Liver (tissue), 9 donors: ENCODE measurements around the gene FLOT2. TPM values are rescaled to one million over a fixed set of nuclear protein-coding genes. Genes with fewer than 3 reads are reported as not detected.
"Not testable (repeated sequence)": the region's sequence is repeated elsewhere in the genome, so short reads cannot be mapped to it uniquely, and the experiment has no call there.

Source experiments
- DNase-seq: peaks from one replicate; pipeline ENCODE4 v3.0.0-alpha.2; 2017; ENCODE audit warnings: low spot score
- H3K27ac ChIP-seq, 2 donors: one replicate each; pipeline ENCODE4 v1.7.0; 2013; ENCODE audit warnings: inconsistent platforms in 2 of 2, low read length in 2 of 2, control low read depth in 1 of 2, low read depth in 1 of 2, mild to moderate bottlenecking in 1 of 2
- H3K27me3 ChIP-seq, 4 donors: one replicate each; pipeline versions ENCODE4 v1.6.1 to v1.7.0; 2013; ENCODE audit warnings: low read length in 3 of 4, inconsistent platforms in 1 of 4, mild to moderate bottlenecking in 1 of 4, moderate library complexity in 1 of 4; ENCODE audit not compliant: control insufficient read depth in 4 of 4, insufficient read depth in 4 of 4
- H3K36me3 ChIP-seq, 4 donors: one replicate each; pipeline versions ENCODE4 v1.6.1 to v1.7.0; 2013; ENCODE audit warnings: low read length in 3 of 4, mild to moderate bottlenecking in 3 of 4, low read depth in 1 of 4, moderate library complexity in 1 of 4; ENCODE audit not compliant: control insufficient read depth in 4 of 4, insufficient read depth in 3 of 4
- H3K4me1 ChIP-seq, 4 donors: one replicate each; pipeline versions ENCODE4 v1.6.1 to v1.7.0; 2013; ENCODE audit warnings: low read length in 3 of 4, mild to moderate bottlenecking in 3 of 4, moderate library complexity in 1 of 4; ENCODE audit not compliant: control insufficient read depth in 4 of 4, insufficient read depth in 4 of 4
- H3K4me3 ChIP-seq, 3 donors: one replicate each; pipeline versions ENCODE4 v1.6.1 to v1.7.0; 2013; ENCODE audit warnings: low read length in 3 of 3, control low read depth in 1 of 3, low read depth in 1 of 3, mild to moderate bottlenecking in 1 of 3
- H3K9ac ChIP-seq, 2 donors: one replicate each; pipeline ENCODE4 v1.7.0; 2013; ENCODE audit warnings: low read length in 2 of 2, mild to moderate bottlenecking in 2 of 2, moderate library complexity in 2 of 2, control low read depth in 1 of 2, low read depth in 1 of 2
- H3K9me3 ChIP-seq, 4 donors: one replicate each; pipeline versions ENCODE4 v1.6.1 to v1.7.0; 2013; ENCODE audit warnings: low read length in 3 of 4; ENCODE audit not compliant: control insufficient read depth in 4 of 4
- EGR1 ChIP-seq, 2 donors: IDR thresholded peaks; 2 replicates each; pipeline ENCODE4 v1.6.1; 2016 to 2018; ENCODE audit warnings: antibody characterized with exemption in 2 of 2, low read depth in 2 of 2
- FOXA2 ChIP-seq: IDR thresholded peaks from 2 replicates; pipeline ENCODE4 v1.6.1; 2016; ENCODE audit warnings: antibody characterized with exemption
- GABPA ChIP-seq, 2 donors: IDR thresholded peaks in 1 of 2; conservative IDR thresholded peaks in 1 of 2; 2 replicates each; pipeline ENCODE4 v1.6.1; 2016; ENCODE audit warnings: antibody characterized with exemption in 2 of 2, mild to moderate bottlenecking in 1 of 2, moderate library complexity in 1 of 2
- HNF4A ChIP-seq, 2 donors: conservative IDR thresholded peaks; 2 replicates each; pipeline ENCODE4 v1.6.1; 2016; ENCODE audit warnings: antibody characterized with exemption in 2 of 2, mild to moderate bottlenecking in 2 of 2
- HNF4G ChIP-seq: IDR thresholded peaks from 2 replicates; pipeline ENCODE4 v1.6.1; 2016; ENCODE audit warnings: antibody characterized with exemption
- JUND ChIP-seq, 2 donors: IDR thresholded peaks; 2 replicates each; pipeline ENCODE4 v1.6.1; 2016; ENCODE audit warnings: antibody characterized with exemption in 2 of 2
- MAX ChIP-seq: IDR thresholded peaks from 2 replicates; pipeline ENCODE4 v1.6.1; 2016; ENCODE audit warnings: antibody characterized with exemption
- NR2F2 ChIP-seq: IDR thresholded peaks from 2 replicates; pipeline ENCODE4 v1.6.1; 2016; ENCODE audit warnings: antibody characterized with exemption
- REST ChIP-seq: IDR thresholded peaks from 2 replicates; pipeline ENCODE4 v1.6.1; 2016; ENCODE audit warnings: antibody characterized with exemption, mild to moderate bottlenecking
- RXRA ChIP-seq, 2 donors: IDR thresholded peaks; 2 replicates each; pipeline ENCODE4 v1.6.1; 2017 to 2018; ENCODE audit warnings: antibody characterized with exemption in 2 of 2, mild to moderate bottlenecking in 1 of 2
- SP1 ChIP-seq: IDR thresholded peaks from 2 replicates; pipeline ENCODE4 v1.6.1; 2018; ENCODE audit warnings: antibody characterized with exemption, mild to moderate bottlenecking
- TAF1 ChIP-seq: conservative IDR thresholded peaks from 2 replicates; pipeline ENCODE4 v1.6.1; 2016; ENCODE audit warnings: antibody characterized with exemption, mild to moderate bottlenecking
- YY1 ChIP-seq: IDR thresholded peaks from 2 replicates; pipeline ENCODE4 v1.6.1; 2016; ENCODE audit warnings: antibody characterized with exemption, mild to moderate bottlenecking
- WGBS: extraction: QIAGEN DNeasy Blood & Tissue Kit; methylation state at CpG from one replicate; pipeline ENCODE4 v1.1.7; 2013; 5-methylcytosine and 5-hydroxymethylcytosine counted together
- polyA plus RNA-seq, 2 donors: library from polyadenylated mRNA; stranded (reverse) in 1 of 2; unstranded in 1 of 2; fragments of 200-250 nt in 1 of 2; fragments of >200 nt in 1 of 2; fragmentation: Nextera tagmentation in 1 of 2; extraction: Ambion mirVana in 1 of 2; gene quantifications; one replicate each; pipeline versions ENCODE4 v1.2.1 to v1.2.3, GENCODE V29; 2013 to 2015
- total RNA-seq, 2 donors: library from RNA; depleted of rRNA; stranded (reverse); fragments of >200 nt; gene quantifications; one replicate each; pipeline ENCODE4 v1.2.3, GENCODE V29; 2014
- TF ChIP-seq, protein P1 (sequence below): fragments of 150-350 bp; IDR thresholded peaks from 2 replicates; pipeline ENCODE4 v1.5.1; 2017; ENCODE audit warnings: improper control_type of control experiment, low read depth, low read length; ENCODE audit not compliant: missing input control
- TF ChIP-seq, protein P2 (sequence below): IDR thresholded peaks from 2 replicates; pipeline ENCODE4 v1.6.1; 2016; ENCODE audit warnings: antibody characterized with exemption
- donor health status: healthy.
- donor health status: healthy.
- donor health status: healthy.
- donor health status: healthy.
- donor health status: healthy.

Gene FLOT2
- total and polyA plus RNA-seq, 4 donors = 61.6 to 100 (median 69.4) TPM

- 71% methylated on average over 8 of the region's 8 CpGs for WGBS
- no peak for DNase-seq
- TF ChIP-seq HNF4G (no peak), SP1 (peak; percentile 24), MAX (no peak), HNF4A (conservative IDR thresholded peaks at IDR 0.05) (peak; percentile 33 to 47)
- TF ChIP-seq, protein P1, sequence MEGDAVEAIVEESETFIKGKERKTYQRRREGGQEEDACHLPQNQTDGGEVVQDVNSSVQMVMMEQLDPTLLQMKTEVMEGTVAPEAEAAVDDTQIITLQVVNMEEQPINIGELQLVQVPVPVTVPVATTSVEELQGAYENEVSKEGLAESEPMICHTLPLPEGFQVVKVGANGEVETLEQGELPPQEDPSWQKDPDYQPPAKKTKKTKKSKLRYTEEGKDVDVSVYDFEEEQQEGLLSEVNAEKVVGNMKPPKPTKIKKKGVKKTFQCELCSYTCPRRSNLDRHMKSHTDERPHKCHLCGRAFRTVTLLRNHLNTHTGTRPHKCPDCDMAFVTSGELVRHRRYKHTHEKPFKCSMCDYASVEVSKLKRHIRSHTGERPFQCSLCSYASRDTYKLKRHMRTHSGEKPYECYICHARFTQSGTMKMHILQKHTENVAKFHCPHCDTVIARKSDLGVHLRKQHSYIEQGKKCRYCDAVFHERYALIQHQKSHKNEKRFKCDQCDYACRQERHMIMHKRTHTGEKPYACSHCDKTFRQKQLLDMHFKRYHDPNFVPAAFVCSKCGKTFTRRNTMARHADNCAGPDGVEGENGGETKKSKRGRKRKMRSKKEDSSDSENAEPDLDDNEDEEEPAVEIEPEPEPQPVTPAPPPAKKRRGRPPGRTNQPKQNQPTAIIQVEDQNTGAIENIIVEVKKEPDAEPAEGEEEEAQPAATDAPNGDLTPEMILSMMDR = no peak
- Histone ChIP-seq H3K27ac (peak overlapping the region in 1 of 2 donors; percentile 90), H3K27me3 (no peaks in the 10 kb centered on the region), H3K9ac (no peak overlapping the region), H3K4me3 (no peak overlapping the region), H3K9me3 (no peaks in the 10 kb centered on the region), H3K4me1 (peaks cover 20 to 49% (median 44%) of the 10 kb centered on the region in 4 donors), H3K36me3 (peaks cover 0 to 5% (median 0%) of the 10 kb centered on the region in 4 donors)
Observed at GRCh38 chr17:28935744-28936460, 38.4 kb upstream of the FLOT2 start.

DNA sequence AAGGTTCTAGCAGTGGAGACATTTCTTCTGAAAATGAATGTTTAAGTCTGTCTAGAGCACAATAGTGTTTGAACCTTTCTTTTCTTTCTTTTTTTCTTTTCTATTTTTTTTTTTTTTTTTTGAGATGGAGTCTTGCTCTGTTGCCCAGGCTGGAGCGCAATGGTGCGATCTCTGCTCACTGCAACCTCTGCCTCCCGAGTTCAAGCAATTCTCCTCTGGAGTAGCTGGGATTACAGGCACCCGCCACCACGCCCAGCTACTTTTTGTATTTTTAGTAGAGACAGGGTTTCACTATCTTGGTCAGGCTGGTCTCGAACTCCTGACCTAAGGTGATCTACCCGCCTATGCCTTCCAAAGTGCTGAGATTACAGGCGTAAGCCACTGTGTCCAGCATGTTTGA lies 37.0 kb upstream of the FLOT2 start:
- H3K27me3 ChIP-seq, H3K27ac ChIP-seq, H3K9ac ChIP-seq, DNase-seq, H3K36me3 ChIP-seq, H3K4me3 ChIP-seq, H3K9me3 ChIP-seq: not testable (repeated sequence)
- WGBS = 97% methylated on average over 8 of the region's 8 CpGs
- H3K4me1 ChIP-seq = peaks cover 17 to 39% (median 33%) of the 10 kb centered on the region in 4 donors

- no peak overlapping the region for H3K9ac ChIP-seq
- peaks cover 0 to 6% (median 0%) of the 10 kb centered on the region in 4 donors for H3K4me1 ChIP-seq
- TF ChIP-seq JUND (IDR thresholded peaks at IDR 0.05) = no peak
- no peak for TF ChIP-seq GABPA (IDR thresholded peaks at IDR 0.05 in 1 of 2, conservative IDR thresholded peaks at IDR 0.05 in 1 of 2)
- TF ChIP-seq, protein P1 = no peak
- TF ChIP-seq, protein P2, sequence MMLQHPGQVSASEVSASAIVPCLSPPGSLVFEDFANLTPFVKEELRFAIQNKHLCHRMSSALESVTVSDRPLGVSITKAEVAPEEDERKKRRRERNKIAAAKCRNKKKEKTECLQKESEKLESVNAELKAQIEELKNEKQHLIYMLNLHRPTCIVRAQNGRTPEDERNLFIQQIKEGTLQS = no peak
- TF ChIP-seq HNF4A (conservative IDR thresholded peaks at IDR 0.05) = no peak
- no peak for TF ChIP-seq SP1
- no peak for TF ChIP-seq FOXA2
- TF ChIP-seq REST = no peak
- no peak for TF ChIP-seq YY1
- TF ChIP-seq TAF1 = no peak
- no peak for TF ChIP-seq MAX
- no peak for TF ChIP-seq NR2F2
- no peak for TF ChIP-seq RXRA (IDR thresholded peaks at IDR 0.05)
- TF ChIP-seq EGR1 (IDR thresholded peaks at IDR 0.05; ENCODE audit: low read depth in 2 of 2) = no peak
- peaks cover 0 to 10% (median 5%) of the 10 kb centered on the region in 4 donors for H3K36me3 ChIP-seq
- DNase-seq = no peak
- no peak overlapping the region for H3K27ac ChIP-seq
- no peak overlapping the region for H3K4me3 ChIP-seq
- 97% methylated on average over 2 of the region's 2 CpGs for WGBS
- H3K27me3 ChIP-seq = no peaks in the 10 kb centered on the region
- H3K9me3 ChIP-seq = no peaks in the 10 kb centered on the region
Observed at GRCh38 chr17:28929787-28930186, 32.3 kb upstream of the FLOT2 start.
